Right forelimb (tissue), 1 donor: Measurements from ENCODE around the gene PODXL2.

Experiments
- DNase-seq: peaks from one replicate; pipeline ENCODE4 v3.0.0-alpha.2; 2018

The PODXL2 gene

DNA sequence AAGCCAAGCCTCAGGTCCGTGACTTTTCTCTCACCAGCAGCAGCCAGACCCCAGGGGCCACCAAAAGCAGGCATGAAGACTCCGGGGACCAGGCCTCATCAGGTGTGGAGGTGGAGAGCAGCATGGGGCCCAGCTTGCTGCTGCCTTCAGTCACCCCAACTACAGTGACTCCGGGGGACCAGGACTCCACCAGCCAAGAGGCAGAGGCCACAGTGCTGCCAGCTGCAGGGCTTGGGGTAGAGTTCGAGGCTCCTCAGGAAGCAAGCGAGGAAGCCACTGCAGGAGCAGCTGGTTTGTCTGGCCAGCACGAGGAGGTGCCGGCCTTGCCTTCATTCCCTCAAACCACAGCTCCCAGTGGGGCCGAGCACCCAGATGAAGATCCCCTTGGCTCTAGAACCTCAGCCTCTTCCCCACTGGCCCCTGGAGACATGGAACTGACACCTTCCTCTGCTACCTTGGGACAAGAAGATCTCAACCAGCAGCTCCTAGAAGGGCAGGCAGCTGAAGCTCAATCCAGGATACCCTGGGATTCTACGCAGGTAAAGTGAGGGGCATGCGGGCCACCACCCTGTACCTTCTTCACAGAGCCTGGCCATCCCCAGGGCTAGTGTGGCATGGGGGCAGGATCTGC lies 31.8 kb downstream of the PODXL2 start:
- DNase-seq: no peak

DNA sequence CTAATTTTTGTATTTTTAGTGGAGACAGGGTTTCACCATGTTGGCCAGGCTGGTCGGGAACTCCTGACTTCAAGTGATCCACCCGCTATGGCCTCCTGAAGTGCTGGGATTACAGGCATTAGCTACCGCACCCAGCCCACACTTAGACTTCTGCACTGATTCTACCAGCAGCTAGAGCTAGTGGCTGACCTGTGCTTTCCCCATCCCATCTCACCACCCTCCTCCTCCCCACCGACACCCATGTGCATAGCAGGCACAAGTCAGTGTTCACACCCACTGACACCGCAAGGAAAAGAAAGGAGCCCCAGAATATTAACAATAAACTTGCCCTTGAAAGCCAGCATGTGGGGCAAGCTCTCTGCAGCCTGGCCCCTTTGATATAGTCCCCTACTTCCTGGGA lies 32.6 kb downstream of the PODXL2 start:
- no peak for DNase-seq

DNA sequence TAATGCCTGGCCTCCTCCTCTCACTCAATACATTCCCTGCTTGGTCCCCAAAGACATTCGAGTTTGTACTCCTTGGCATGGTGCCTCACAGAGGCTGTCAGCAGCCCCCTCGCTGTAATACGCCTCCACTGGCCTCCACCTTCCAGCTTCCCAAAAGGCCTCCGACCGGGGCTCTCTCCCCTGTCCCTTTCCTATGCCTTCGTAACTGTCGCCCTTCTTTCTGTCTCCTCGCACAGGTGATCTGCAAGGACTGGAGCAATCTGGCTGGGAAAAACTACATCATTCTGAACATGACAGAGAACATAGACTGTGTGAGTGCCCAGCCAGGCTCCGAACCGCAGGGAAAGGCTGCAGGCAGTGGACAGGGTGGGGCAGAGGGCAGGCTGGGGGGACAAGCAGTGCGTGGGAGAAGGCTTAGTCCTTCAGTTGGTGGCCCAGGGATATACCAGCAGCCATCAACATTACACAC lies 33.0 kb downstream of the PODXL2 start:
- no peak for DNase-seq

DNA sequence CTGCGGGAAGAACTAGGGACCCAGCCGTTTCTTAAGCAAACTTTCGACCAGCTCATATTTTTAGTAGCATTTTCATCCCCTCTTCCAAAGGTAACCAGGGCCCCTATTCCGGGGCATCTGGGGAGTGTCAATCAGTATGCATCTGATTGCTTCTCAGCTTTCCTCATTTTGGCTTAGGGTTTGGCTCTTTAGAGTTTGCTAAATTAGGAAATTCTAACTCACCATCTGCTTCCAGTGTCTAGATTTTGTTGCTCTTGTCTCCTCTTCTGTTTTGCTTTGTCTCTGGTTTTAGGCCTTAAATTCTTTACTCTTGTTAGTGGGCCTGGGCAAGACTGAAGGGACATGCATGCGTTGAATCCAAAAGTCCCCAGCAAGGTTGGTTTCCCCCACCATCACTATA lies 34.2 kb downstream of the PODXL2 start:
- DNase-seq: no peak

DNA sequence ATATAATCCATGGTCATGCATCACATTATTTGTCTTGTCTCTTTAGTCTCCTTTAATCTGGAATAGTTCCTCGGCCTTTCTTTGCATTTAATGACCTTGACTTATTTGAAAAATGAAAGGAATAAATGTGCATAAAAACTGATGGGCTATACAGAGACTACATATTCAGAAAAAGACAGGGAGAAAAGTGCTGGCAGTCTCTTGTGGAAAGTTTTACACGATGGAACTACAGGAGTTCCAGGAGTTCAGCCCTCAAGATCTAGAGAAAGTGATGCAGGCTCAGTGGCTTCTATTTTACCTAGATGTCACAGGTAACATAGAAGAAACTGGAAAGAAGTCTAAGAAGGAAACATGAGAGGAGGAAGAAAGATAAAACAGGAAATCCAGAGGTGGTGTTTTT lies 36.2 kb downstream of the PODXL2 start:
- no peak for DNase-seq

DNA sequence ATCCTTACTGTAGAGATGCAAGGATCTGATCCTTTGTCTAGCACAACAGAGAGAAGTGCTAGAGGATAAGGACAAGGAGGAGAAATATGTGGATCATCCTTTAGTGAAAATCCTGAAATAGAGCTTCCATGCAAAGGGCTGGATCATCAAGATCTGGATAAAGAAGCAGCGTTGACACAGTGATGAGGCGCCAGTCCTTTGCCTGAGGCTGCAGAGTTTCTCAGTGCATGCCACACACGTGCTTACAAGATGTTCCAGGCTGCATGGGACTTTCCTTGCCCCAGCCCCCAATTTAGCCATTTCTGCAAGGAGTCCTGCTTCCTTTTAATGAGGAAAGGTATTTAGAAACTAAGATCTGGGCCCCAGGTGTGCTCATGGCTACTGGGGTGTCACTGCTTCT lies 36.6 kb downstream of the PODXL2 start:
- DNase-seq: no peak

DNA sequence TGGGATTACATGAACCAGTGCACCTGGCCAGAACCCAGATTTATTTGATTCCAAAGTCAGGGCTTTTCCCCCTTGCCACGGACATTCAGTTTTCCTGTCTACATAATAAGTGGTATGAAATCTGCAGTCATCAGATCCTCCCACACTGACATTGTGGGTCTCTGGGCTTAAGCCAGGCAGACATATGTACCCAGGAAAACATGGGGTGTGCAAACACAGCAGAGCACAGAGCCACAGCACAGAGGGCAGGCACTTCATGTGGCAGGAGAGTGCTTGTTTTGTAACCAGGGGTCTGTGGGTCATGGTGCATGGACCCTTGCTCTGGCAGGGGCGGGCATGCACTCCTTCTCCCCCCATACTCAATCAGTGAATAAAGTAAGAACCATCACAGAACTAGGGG lies 37.7 kb downstream of the PODXL2 start:
- no peak for DNase-seq

DNA sequence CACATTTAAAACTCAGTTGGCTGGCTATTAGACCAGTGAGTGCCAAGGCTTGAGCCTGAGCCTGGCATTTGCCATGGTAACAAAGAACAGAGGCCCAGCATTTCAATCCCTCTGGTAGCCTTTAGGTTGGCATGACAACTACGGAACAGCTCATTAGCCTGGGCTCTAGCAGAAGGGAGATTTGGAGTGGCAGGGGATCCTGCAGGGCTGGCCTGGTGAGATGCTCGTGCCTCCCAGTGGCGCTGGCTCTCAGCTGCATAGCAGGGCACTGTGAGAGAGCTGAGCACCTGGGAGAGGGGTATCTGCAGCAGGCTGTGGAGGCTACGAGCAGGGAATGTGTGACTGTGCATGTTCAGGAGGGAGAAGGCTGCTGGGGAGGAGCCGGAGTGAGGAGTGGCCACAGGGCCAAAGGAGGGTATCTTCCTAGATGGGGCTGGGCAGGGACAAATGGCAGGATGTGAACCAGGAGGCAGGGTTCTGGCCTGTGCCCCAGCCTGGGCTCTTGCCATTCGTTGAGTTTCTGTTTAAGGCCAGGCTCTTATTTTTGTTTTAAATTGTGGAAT lies 38.2 kb downstream of the PODXL2 start:
- DNase-seq: no peak

DNA sequence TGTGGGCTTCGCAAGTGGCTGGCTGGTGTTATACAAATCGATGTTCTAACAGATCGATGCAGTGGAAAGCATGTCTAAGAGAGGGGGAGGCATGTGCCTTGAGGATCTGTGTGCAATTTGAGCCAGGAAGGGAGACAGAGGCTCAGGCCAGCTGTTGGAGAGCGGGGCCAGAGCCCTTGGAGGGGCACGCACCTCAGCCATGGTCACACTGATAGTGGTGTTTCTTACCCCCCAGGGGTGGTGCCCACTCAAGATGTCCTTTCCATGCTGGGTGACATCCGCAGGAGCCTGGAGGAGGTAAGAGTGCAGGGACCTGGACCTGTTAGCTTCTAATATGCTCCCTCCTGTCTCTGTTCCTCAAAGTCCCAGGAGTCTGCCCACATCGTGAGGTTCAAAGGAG lies 39.9 kb downstream of the PODXL2 start:
- no peak for DNase-seq

DNA sequence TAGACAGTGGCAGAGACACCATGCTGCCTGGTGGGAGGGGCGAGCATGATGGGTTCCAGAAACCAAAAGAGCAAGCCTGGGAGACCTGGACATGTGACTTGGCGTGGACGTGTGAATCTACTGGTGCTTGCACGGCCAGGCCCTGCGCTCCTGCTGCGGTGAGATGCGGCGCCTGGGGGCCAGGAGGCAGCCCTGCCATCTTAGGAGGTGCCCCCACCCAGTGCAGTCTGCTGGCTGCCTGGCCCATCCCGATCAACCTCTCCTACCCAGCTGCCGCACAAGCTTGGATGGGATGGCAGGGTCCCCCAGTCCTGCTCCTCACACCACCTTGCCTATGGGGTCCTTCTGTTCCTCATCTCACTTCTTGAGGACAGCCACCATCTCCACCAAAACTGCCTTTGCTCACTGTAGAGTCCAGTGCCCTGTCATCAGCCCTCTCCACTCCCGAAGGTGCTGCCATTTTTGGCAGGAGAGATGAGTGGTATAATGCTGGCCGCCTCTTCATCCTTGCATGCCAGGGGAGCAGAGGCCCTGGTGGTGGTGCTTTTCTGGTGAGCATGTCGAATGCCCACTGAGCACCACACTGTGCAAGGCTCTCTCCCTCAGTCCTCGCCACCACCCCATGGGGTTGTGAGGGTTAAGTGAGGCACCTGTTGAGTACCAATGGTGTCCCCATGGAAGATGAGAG lies 40.7 kb downstream of the PODXL2 start:
- DNase-seq: no peak

DNA sequence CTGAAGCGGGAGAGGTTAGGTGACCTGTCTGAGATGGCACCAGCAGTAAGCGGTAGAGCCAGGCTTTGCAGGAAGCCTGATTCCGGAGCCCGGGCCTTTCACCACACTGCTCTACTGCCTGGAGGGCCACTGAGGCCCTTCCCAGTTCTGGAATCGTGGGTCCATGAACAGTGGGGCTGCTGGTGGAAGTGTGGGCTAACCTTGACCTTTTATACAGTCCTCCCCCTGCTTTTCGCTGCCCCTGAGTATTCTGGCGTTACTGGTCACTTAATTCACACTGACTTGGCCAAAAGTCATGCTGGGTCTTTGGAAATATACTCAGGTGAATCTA lies 41.2 kb downstream of the PODXL2 start:
- DNase-seq: peak; percentile 39

DNA sequence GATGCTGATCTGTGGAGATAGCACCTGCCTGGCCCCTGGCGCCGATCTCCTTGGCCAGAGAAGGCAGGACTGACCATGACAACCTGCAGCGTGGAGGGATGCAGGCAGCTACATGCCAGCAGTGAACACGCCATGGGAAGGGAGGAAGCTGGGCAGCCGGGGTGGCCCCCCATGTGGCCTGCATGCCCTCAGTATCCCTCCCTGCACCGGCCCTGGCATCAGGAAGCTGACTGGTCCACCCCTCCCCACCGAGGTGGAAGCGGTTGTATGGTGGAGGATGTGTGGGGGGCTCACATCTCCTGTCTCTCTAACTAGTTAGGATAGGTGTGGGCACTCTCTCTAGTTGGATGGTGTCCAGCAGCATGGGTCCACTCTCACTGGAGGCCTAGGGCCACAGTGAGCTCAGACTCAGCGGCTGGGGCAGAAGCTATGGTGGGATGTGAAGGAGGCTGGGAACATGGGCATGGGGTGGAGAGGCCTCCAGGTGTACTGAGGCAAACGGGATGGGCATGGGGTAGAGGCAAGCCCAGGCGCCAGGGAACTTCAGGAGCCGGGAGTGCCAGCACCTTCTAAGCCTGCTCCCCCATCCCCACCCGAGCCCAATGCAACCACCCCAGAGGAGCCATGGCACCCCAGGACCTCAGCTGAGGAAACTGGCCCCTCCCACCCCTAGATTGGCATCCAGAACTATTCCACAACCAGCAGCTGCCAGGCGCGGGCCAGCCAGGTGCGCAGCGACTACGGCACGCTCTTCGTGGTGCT lies 42.0 kb downstream of the PODXL2 start:
- DNase-seq: no peak

DNA sequence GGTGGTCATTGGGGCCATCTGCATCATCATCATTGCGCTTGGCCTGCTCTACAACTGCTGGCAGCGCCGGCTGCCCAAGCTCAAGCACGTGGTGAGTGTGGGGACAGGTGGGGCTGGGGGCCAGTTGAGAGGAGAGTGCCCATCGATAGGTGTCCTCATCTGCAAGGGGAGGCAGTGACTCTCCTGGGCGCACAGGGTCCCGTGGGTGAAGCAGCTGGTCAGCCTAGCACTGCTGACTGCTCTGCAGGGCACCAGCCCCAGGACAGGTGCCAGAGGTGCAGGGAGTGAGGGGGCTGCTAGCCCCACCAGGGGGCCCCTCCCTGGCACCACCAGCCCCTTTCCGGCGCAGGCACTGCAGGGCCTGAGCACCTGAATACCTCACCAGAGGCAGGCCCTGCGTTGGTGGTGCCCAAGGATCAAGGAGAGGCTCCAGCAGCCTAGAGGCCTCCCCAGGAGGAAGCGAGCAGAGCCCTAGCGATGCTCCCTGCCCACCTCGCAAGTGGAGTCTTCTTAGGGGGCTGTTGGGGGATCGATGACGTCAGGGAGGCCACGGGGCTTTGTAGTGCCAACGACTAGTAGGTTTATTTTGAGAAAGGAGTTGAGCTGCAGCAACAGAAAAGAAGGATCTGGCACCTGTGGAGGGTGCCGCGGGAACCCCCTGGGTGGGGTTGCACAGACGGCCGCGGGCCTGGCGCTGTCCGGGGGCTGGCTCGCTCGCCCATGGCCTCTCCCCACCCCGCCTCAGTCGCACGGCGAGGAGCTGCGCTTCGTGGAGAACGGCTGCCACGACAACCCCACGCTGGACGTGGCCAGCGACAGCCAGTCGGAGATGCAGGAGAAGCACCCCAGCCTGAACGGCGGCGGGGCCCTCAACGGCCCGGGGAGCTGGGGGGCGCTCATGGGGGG lies 42.8 kb downstream of the PODXL2 start:
- peak; percentile 45 for DNase-seq

DNA sequence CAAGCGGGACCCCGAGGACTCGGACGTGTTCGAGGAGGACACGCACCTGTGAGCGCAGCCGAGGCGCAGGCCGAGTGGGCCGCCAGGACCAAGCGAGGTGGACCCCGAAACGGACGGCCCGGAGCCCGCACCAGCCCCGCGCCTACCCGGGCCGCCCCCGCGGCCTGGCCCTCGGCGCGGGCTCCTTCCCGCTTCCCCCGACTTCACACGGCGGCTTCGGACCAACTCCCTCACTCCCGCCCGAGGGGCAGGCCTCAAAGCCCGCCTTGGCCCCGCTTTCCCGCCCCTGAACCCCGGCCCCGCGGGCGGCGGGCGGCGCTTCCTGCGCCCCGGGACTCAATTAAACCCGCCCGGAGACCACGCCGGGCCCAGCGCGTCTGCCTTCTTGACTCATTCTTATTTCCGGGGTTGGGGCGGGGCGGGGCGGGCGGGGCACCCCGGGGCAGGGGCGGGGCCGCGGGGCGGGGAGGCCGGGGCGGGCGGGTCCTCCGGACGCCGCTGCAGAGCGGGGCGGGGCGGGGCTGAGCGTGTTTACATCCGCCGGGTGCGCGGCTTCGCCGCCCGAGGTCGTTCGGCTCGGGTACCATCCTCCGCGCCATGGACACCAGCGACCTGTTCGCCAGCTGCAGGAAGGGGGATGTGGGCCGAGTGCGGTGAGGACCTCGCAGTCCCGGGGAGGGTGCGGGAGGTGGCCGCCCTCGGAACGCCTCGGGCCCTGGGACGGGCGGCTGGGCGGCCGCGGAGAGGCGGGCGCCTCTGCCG lies 43.6 kb downstream of the PODXL2 start, which contains the start of gene ABTB1:
TSS of gene ABTB1 (plus strand) at position 524 of the 762 bp plus-strand sequence. CDS start at position 598, 74 bp downstream.
- peak; percentile 88 for DNase-seq

DNA sequence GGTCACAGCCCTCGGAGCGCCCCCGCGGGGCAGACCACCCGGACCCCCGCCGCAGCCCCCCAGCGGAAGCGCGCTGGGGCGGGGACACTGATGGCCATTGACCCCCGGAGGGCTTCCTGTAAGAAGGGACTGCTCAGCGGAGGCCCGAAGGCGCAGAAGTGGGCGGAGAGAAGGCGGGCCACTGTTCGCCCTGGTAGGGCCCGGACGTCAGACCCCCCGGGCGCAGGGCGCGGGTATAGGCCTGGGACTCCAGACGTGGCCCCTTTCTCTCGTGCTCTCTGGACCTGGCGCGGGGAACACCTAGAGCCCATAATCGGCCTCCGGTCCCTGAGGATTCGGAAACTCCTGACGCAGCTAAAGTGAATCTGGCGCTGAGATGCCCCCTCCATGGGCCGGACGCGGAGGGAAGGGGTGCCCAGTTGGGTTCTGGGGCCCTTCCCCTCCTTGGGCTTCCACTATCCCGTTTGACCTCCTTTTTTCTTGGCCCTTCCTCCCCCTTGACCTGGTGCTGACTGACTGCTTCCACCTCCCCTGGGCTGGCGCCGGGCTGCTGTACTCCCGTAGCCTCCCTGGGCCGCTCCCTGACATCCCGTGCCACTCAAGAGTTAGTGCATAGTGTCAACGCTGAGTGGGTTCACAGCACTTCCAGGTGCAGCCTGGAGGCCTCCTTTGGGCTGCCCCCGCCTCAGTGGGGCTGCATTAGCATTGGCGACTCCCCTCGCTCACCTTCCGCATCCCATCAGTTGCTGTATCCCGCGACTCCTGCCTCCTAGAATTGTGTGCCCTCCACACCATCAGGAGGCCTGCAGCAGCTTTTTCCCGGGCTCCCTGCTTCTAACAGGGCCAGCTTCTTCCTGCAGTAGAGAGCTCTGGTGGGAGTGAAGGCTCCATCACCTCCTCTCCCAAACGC lies 44.5 kb downstream of the PODXL2 start:
- peak; percentile 34 for DNase-seq

DNA sequence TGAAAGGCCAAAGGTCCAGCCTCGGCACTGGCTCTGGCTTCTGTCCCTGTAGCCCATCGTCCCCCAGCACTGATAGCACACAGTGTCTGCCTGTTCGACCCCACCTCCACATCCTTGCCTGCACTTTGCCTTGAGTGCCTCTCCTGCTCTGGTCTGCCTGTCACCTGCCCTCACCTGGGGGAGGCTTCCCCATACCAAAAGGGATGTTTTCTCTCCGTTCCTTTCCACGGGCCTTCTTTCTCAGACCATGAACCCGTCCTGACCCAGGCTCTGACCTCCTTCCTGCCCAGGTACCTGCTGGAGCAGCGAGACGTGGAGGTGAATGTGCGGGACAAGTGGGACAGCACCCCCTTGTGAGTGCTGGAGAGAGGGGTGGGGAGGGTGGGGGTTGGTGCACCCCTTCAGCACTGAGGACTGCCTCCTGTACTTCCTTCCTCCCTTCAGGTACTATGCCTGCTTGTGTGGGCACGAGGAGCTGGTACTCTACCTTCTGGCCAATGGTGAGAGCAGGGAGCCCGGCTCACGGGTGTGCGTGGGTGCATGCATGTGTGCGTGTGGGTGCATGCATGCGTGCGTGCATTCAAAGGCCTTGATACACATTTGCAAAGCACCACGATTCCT lies 45.2 kb downstream of the PODXL2 start:
- peak; percentile 36 for DNase-seq

DNA sequence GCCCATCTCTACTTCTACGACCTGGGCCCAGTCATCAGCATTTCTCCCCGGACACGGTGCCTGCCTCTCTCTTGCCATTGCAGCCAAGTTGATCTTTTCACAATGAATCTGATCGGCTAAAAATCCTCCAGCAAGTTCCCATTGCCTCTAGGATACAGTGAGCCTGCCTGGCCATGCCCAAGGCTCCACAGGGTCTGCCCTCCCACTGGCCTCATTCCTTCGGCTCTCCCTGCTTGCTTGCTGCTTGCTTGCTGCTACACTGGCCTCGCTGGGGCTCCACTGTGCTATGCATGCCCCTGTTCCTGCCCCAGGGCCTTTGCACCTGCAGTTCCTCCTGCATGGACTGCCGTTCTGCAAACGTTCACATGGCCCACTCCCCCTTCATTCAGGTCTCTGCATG lies 45.8 kb downstream of the PODXL2 start:
- peak; percentile 31 for DNase-seq

DNA sequence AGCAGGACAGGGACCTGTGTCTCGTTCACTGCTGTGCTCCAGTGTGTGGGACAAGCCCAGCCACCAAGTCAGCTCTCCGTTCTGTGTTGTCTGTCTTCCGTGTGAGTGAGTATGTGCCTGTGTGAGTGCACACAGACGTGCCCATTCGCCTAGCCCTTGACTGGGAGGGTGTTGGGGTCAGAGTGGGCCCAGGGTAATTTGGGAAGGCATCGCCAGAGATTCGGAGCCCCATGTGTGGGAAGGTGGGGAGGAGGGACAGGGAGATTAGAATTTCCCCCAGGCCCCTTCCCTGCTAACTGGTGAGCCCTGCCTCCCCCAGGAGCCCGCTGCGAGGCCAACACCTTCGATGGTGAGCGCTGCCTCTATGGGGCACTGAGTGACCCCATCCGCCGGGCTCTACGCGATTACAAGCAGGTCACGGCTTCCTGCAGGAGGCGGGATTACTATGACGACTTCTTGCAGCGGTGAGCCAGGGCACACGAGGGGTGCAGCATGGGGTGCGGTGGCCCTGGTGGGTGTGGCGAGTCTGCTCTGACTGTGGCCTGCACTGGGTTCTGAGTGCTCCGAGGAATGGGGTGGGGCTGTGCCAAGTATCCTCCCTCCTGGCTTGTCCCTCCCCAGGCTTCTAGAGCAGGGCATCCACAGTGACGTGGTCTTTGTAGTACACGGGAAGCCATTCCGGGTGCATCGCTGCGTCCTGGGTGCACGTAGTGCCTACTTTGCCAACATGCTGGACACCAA lies 46.8 kb downstream of the PODXL2 start:
- DNase-seq: peak; percentile 38

DNA sequence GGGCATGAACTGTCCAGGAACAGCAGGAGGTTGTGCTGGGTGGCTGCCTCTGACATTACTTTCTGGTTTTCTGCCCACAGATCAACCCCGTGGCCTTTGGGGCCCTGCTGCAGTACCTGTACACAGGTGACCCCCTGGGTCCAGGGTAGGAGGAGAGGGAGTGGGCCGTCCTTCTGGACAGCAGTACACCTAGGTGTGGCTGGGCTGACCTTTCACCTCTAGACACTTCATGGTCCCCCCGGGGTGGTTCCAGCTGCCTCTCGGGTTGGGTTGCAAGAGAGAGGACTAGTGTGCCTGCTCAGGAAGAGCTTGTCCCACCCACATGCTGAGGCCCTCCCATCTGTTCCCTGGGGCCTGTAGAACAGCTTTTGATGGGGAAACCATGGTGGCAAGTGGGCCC lies 47.5 kb downstream of the PODXL2 start:
- DNase-seq: peak; percentile 35
